ENCODE data around the gene FES.
"Not testable (repeated sequence)": the region's sequence is repeated elsewhere in the genome, so short reads cannot be mapped to it uniquely, and the experiment has no call there.

The FES gene

DNA sequence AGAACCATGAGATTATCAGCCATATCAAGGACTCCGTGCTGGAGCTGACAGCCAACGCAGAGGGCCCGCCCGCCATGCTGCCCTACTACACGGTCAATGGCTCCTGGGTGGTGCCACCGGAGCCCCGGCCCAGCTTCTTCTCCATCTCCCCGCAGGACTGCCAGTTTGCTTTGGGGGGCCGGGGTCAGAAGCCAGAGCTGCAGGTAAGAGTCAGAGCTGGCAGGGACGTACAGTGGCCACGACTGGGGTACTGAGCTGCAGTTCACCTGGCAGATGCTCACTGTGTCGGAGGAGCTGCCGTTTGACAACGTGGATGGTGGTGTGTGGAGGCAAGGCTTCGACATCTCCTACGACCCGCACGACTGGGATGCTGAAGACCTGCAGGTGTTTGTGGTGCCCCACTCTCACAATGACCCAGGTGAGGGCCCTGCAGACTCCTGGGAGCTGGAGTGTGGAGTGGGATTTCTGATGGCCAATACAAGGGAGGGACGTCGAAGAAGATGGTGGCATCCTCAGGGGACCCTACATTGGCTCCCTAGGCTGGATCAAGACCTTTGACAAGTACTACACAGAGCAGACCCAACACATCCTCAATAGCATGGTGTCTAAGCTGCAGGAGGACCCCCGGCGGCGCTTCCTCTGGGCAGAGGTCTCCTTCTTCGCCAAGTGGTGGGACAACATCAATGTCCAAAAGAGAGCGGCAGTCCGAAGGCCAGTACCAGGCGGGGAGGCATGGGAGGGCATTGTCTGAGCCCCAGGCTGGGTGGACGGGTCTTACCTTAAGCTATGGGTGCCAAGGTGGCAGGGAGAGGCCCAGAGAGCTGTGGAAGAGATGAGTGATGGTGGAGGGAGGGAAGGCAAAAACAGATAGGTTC lies 21.2 kb downstream of the FES start:
- no peak overlapping the region for H3K4me3 ChIP-seq (ENCODE audit: low read depth, low read length)
- TF ChIP-seq, protein P1, sequence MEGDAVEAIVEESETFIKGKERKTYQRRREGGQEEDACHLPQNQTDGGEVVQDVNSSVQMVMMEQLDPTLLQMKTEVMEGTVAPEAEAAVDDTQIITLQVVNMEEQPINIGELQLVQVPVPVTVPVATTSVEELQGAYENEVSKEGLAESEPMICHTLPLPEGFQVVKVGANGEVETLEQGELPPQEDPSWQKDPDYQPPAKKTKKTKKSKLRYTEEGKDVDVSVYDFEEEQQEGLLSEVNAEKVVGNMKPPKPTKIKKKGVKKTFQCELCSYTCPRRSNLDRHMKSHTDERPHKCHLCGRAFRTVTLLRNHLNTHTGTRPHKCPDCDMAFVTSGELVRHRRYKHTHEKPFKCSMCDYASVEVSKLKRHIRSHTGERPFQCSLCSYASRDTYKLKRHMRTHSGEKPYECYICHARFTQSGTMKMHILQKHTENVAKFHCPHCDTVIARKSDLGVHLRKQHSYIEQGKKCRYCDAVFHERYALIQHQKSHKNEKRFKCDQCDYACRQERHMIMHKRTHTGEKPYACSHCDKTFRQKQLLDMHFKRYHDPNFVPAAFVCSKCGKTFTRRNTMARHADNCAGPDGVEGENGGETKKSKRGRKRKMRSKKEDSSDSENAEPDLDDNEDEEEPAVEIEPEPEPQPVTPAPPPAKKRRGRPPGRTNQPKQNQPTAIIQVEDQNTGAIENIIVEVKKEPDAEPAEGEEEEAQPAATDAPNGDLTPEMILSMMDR (IDR thresholded peaks at IDR 0.05; ENCODE audit: insufficient read depth, low read depth, low read length, missing control alignments) = no peak
- no peak for DNase-seq (ENCODE audit: low read depth)

DNA sequence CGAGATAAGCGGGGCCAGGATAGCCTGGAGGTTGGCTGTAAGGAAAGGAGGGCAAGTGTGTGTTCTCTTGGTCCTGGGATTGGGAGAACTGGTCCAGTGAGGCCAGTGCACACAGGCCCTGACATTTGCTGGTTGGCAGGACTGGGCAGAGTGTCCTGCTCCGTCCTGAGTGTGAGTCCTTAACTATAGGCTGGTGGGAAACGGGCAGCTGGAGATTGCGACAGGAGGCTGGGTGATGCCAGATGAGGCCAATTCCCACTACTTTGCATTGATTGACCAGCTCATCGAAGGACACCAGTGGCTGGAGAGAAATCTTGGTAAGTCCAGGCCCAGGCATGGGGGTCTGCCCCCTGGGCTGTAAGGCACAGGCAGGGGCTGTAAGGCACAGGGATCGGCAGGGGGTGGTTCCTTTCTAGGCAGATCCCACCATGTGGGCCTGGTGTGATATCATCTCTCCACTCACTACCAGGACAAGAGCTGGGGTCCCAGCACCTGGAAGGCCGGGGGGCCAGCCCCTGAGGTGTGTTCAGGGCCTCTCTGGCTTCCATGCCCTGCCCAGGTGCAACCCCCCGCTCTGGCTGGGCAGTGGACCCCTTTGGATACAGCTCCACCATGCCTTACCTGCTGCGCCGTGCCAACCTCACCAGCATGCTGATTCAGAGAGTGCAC lies 22.0 kb downstream of the FES start:
- TF ChIP-seq, protein P1 (IDR thresholded peaks at IDR 0.05; ENCODE audit: insufficient read depth, low read depth, low read length, missing control alignments) = no peak
- no peak overlapping the region for H3K4me3 ChIP-seq (ENCODE audit: low read depth, low read length)
- no peak for DNase-seq (ENCODE audit: low read depth)

DNA sequence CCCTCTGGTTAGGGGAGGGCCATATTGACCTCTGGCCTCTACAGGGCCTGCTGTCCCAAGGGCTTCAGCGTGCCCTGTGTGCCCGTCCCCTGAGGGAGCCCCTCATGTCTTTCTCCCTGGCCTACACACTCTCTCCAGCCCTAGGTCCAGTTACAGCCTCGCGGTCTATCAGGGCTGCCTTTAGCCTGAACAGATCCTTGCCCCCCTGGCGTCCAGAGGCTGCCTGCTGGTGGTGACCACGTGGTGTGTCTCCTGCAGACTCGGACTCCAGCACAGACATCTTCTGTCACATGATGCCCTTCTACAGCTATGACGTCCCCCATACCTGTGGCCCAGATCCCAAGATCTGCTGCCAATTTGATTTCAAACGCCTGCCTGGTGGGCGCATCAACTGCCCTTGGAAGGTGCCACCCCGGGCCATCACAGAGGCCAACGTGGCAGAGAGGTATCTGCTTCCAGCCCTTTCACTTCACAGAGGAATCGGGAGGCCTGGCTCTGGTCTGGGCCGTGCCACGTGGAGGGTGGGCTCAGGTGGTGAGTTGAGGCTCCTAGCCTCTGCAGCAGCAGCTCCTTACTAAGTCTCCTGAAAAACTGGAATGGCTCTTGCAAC lies 22.9 kb downstream of the FES start:
- no peak overlapping the region for H3K4me3 ChIP-seq (ENCODE audit: low read depth, low read length)
- TF ChIP-seq, protein P1 (IDR thresholded peaks at IDR 0.05; ENCODE audit: insufficient read depth, low read depth, low read length, missing control alignments) = no peak
- DNase-seq (ENCODE audit: low read depth) = no peak

DNA sequence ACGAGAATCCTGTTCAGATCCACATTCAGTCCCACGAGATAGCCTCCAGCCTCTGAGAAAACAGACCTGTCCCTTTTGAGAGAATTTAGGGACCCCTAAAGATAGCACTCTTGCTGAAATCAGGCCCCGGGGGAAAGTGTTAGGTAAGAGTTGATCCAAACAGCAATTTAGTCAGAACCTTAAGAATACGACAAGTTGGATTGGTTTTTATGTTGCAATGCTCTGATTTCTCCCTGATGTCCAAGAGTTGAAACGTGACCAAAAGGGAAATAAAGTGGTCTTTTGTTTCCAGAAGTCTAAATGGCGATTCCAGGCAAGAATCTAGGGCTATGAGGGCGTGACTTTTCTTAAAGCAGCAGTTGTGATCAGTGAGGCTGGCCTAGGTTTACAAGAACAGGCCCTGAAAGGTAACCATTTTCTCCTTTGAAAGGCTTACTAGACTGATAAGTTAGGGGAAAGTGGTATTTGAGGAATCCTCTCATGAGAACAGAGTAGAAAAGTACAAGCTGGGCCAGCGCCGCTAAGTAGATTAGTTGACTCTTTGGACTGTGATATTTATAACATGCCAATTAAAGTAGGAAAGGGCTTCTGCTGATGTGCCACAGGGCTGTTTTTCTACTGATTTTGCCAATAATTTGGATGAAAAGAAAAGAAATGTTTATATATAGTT lies 23.7 kb downstream of the FES start:
- TF ChIP-seq, protein P1 (IDR thresholded peaks at IDR 0.05; ENCODE audit: insufficient read depth, low read depth, low read length, missing control alignments) = no peak
- DNase-seq (ENCODE audit: low read depth) = no peak
- no peak overlapping the region for H3K4me3 ChIP-seq (ENCODE audit: low read depth, low read length)

DNA sequence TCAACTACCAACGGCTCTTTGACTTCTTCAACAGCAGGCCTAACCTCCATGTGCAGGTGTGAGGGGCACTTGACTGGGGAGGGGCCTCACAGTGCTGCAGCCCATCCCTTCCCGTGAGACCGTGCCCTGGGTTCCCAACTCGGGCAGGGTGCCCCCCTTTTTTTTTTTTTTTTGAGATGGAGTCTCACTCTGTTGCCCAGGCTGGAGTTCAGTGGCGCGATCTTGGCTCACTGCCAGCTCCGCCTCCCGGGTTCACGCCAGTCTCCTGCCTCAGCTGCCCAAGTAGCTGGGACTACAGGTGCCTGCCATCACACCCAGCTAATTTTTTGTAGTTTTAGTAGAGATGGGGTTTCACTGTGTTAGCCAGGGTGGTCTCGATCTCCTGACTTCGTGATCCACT lies 25.1 kb downstream of the FES start:
- DNase-seq (ENCODE audit: low read depth) = not testable (repeated sequence)

DNA sequence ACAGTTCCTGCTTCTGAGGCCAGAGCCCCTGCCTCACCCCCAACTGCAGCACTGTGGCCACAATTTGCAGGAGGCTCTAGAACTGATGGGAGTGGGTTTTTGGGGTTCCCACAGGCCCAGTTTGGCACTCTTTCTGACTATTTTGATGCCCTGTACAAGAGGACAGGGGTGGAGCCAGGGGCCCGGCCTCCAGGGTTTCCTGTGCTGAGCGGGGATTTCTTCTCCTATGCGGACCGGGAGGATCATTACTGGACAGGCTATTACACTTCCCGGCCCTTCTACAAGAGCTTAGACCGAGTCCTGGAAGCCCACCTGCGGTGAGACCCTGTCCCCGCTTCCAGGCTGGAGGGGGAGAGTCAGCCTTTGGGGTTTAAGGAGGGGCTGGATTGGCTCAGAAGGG lies 25.7 kb downstream of the FES start:
- TF ChIP-seq, protein P1 (IDR thresholded peaks at IDR 0.05; ENCODE audit: insufficient read depth, low read depth, low read length, missing control alignments) = no peak
- DNase-seq (ENCODE audit: low read depth) = no peak
- H3K4me3 ChIP-seq (ENCODE audit: low read depth, low read length) = no peak overlapping the region

More for the DNA sequence above, 25.1 kb downstream of the FES start:
- not testable (repeated sequence) for H3K4me3 ChIP-seq (ENCODE audit: low read depth, low read length)

Measured in GM12865 (cell line).